ENCODE data around the gene NDUFS6.

DNA sequence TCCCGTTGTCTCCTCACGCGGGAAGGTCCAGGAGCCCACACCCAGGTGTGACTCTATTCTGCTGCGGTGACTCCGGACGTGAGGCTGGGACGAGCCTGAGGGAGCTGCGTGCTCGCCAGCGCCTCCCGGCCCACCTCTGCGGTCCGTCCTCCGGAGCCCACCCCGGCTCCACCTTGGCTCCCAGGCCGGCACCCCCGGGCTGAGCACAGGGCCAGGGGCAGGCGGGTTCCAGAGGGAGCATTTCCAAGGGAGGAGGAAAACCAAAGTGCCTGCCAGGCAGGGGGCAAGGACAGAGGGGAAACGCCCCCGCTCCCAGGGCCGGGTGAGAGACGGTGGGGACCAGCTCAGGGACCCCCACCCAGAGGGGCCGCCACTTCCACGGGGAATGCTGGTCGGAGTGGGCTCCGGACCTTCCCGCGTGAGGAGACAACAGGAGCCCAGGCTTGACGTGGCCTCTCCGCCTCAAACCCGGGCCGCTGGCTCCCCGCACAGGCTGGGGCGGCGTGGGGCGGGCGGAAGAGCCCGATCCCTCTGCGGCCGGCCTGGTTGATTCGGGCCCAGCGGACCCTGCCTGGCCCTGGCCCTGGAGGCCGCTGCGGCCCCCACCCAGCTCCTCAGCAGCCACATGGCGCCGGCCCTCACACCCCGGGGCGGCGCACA lies 55.5 kb downstream of the NDUFS6 start:
- no peak for TF ChIP-seq USF2 (IDR thresholded peaks at IDR 0.05; ENCODE audit: low read length)
- TF ChIP-seq POLR2A (IDR thresholded peaks at IDR 0.05; ENCODE audit: control extremely low read depth in 1 of 2, low read depth in 2 of 2, low read length in 2 of 2), result no peak
- TF ChIP-seq ATF2 (IDR thresholded peaks at IDR 0.05; ENCODE audit: low read length), result no peak
- TF ChIP-seq, protein P1, sequence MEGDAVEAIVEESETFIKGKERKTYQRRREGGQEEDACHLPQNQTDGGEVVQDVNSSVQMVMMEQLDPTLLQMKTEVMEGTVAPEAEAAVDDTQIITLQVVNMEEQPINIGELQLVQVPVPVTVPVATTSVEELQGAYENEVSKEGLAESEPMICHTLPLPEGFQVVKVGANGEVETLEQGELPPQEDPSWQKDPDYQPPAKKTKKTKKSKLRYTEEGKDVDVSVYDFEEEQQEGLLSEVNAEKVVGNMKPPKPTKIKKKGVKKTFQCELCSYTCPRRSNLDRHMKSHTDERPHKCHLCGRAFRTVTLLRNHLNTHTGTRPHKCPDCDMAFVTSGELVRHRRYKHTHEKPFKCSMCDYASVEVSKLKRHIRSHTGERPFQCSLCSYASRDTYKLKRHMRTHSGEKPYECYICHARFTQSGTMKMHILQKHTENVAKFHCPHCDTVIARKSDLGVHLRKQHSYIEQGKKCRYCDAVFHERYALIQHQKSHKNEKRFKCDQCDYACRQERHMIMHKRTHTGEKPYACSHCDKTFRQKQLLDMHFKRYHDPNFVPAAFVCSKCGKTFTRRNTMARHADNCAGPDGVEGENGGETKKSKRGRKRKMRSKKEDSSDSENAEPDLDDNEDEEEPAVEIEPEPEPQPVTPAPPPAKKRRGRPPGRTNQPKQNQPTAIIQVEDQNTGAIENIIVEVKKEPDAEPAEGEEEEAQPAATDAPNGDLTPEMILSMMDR (IDR thresholded peaks at IDR 0.05; ENCODE audit: control extremely low read depth in 1 of 3, insufficient read depth in 1 of 3, low read depth in 1 of 3, low read length in 3 of 3), result no peak
- peak; percentile 30 for TF ChIP-seq EZH2 (IDR thresholded peaks at IDR 0.05; ENCODE audit: low read depth, low read length, severe bottlenecking)
- TF ChIP-seq MAX (IDR thresholded peaks at IDR 0.05), result no peak
- TF ChIP-seq POLR2AphosphoS5 (IDR thresholded peaks at IDR 0.05; ENCODE audit: low read depth, low read length), result no peak
- TF ChIP-seq RAD21 (IDR thresholded peaks at IDR 0.05 in 1 of 2, conservative IDR thresholded peaks at IDR 0.05 in 1 of 2; ENCODE audit: low read depth in 2 of 2, low read length in 2 of 2), result no peak
- 0 out of 2 replicates have a peak, but pooled peaks have one; percentile 15 for TF ChIP-seq SUZ12 (IDR thresholded peaks at IDR 0.05; ENCODE audit: low read length)
- TF ChIP-seq HDAC2 (IDR thresholded peaks at IDR 0.05; ENCODE audit: borderline replicate concordance in 1 of 2, low read depth in 2 of 2, low read length in 2 of 2), result no peak
- TF ChIP-seq SRF (IDR thresholded peaks at IDR 0.05; ENCODE audit: low read depth, low read length), result no peak
- no peak for TF ChIP-seq RNF2 (IDR thresholded peaks at IDR 0.05; ENCODE audit: borderline replicate concordance, low read depth, low read length, missing control alignments, poor library complexity, severe bottlenecking)
- TF ChIP-seq CHD1 (IDR thresholded peaks at IDR 0.05; ENCODE audit: low read depth, low read length), result no peak
- no peak for TF ChIP-seq BACH1 (IDR thresholded peaks at IDR 0.05; ENCODE audit: low read length)
